AG09309 (cell line): ENCODE data around the gene MYO1B.

Experiments
- DNase-seq: peaks from one replicate; pipeline ENCODE4 v3.0.0-alpha.2; 2010; ENCODE audit warnings: low read depth
- H3K4me3 ChIP-seq: 2 replicates; pipeline ENCODE4 v1.5.1; 2011; ENCODE audit warnings: mild to moderate bottlenecking, low read depth, low read length, moderate library complexity; ENCODE audit not compliant: control insufficient read depth
- CTCF ChIP-seq: IDR thresholded peaks from 2 replicates; pipeline ENCODE4 v1.5.1; 2011; ENCODE audit warnings: mild to moderate bottlenecking, low read depth, low read length, inconsistent platforms; ENCODE audit not compliant: insufficient read depth, control insufficient read depth; ENCODE audit errors: missing control alignments

MYO1B gene

GRCh38 chr2:191432121-191432520 lies 186.9 kb downstream of the MYO1B start:
- H3K4me3 ChIP-seq, result no peak overlapping the region
- no peak for TF ChIP-seq CTCF
- DNase-seq, result peak; percentile 4

GRCh38 chr2:191434072-191434471 lies 188.9 kb downstream of the MYO1B start:
- TF ChIP-seq CTCF, result no peak
- no peak for DNase-seq
- no peak overlapping the region for H3K4me3 ChIP-seq

- H3K4me3 ChIP-seq, result no peak overlapping the region
Observed at GRCh38 chr2:191435141-191435540, 189.9 kb downstream of the MYO1B start.

GRCh38 chr2:191436368-191437055 lies 191.3 kb downstream of the MYO1B start:
- TF ChIP-seq CTCF, result no peak
- no peak for DNase-seq
- H3K4me3 ChIP-seq, result no peak overlapping the region

More at GRCh38 chr2:191435141-191435540, 189.9 kb downstream of the MYO1B start:
- no peak for TF ChIP-seq CTCF
- no peak for DNase-seq

- no peak for TF ChIP-seq CTCF
- no peak overlapping the region for H3K4me3 ChIP-seq
- DNase-seq, result no peak
Observed at GRCh38 chr2:191439481-191439880, 194.3 kb downstream of the MYO1B start.

- peak; percentile 72 for DNase-seq
- no peak overlapping the region for H3K4me3 ChIP-seq
- TF ChIP-seq CTCF, result no peak
Observed at GRCh38 chr2:191441496-191442214, 196.5 kb downstream of the MYO1B start.
